Neural cell (in vitro differentiated cells): ENCODE measurements around the gene LRP1.

Experiments used
- RAD21 ChIP-seq: fragments of 450-650 bp; conservative IDR thresholded peaks from 2 replicates; pipeline ENCODE4 v1.6.1; 2014; ENCODE audit warnings: antibody characterized with exemption, mild to moderate bottlenecking, moderate library complexity
- TF ChIP-seq, protein P1 (sequence below): fragments of 450-650 bp; IDR thresholded peaks from 2 replicates; pipeline ENCODE4 v1.5.1; 2014; ENCODE audit warnings: antibody characterized with exemption, mild to moderate bottlenecking, moderate library complexity; ENCODE audit not compliant: poor library complexity, severe bottlenecking
- TF ChIP-seq, protein P2 (sequence below): IDR thresholded peaks from 2 replicates; pipeline ENCODE4 v1.6.1; 2012; ENCODE audit warnings: borderline replicate concordance

DNA sequence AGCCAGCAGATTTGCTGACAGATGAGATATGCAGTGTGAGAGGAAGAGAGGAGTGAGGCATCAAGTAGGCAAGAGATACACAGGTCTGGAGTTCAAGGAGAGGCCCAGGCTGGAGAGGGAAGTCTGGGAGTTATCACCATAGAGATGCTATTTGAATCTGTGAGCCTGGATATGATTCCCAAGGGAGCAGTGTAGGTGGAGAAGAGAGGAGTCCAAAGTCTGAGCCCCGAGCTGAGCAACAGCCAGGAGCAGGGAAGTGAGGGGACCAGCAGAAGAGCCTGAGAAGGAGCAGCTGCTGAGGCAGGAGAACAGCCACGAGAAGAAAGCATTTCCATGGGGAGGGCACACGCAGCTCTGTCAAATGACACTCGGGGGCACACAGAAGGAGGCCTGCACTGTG, 68.2 kb downstream of the LRP1 start:
- TF ChIP-seq, protein P1, sequence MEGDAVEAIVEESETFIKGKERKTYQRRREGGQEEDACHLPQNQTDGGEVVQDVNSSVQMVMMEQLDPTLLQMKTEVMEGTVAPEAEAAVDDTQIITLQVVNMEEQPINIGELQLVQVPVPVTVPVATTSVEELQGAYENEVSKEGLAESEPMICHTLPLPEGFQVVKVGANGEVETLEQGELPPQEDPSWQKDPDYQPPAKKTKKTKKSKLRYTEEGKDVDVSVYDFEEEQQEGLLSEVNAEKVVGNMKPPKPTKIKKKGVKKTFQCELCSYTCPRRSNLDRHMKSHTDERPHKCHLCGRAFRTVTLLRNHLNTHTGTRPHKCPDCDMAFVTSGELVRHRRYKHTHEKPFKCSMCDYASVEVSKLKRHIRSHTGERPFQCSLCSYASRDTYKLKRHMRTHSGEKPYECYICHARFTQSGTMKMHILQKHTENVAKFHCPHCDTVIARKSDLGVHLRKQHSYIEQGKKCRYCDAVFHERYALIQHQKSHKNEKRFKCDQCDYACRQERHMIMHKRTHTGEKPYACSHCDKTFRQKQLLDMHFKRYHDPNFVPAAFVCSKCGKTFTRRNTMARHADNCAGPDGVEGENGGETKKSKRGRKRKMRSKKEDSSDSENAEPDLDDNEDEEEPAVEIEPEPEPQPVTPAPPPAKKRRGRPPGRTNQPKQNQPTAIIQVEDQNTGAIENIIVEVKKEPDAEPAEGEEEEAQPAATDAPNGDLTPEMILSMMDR = no peak
- TF ChIP-seq, protein P2, sequence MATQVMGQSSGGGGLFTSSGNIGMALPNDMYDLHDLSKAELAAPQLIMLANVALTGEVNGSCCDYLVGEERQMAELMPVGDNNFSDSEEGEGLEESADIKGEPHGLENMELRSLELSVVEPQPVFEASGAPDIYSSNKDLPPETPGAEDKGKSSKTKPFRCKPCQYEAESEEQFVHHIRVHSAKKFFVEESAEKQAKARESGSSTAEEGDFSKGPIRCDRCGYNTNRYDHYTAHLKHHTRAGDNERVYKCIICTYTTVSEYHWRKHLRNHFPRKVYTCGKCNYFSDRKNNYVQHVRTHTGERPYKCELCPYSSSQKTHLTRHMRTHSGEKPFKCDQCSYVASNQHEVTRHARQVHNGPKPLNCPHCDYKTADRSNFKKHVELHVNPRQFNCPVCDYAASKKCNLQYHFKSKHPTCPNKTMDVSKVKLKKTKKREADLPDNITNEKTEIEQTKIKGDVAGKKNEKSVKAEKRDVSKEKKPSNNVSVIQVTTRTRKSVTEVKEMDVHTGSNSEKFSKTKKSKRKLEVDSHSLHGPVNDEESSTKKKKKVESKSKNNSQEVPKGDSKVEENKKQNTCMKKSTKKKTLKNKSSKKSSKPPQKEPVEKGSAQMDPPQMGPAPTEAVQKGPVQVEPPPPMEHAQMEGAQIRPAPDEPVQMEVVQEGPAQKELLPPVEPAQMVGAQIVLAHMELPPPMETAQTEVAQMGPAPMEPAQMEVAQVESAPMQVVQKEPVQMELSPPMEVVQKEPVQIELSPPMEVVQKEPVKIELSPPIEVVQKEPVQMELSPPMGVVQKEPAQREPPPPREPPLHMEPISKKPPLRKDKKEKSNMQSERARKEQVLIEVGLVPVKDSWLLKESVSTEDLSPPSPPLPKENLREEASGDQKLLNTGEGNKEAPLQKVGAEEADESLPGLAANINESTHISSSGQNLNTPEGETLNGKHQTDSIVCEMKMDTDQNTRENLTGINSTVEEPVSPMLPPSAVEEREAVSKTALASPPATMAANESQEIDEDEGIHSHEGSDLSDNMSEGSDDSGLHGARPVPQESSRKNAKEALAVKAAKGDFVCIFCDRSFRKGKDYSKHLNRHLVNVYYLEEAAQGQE = no peak
- TF ChIP-seq RAD21 = no peak
